Cardiac fibroblast (primary cell): ENCODE results near the gene PRKCD.

Source experiments
- DNase-seq, 2 donors: peaks; one replicate each; pipeline versions ENCODE4 v3.0.0 to v3.0.0-alpha.2; 2010; ENCODE audit warnings: low read depth in 2 of 2
- H3K4me3 ChIP-seq, 2 donors: replicated peaks in 1 of 2; 1 replicate in 1 of 2; 2 replicates in 1 of 2; pipeline ENCODE4 v1.5.1; 2011; ENCODE audit warnings: low read depth in 2 of 2, low read length in 2 of 2, mild to moderate bottlenecking in 2 of 2, moderate library complexity in 1 of 2
- TF ChIP-seq, protein P1 (sequence below): IDR thresholded peaks from one replicate; pipeline ENCODE4 v1.5.1; 2011; ENCODE audit warnings: low read depth, mild to moderate bottlenecking, low read length, inconsistent platforms

PRKCD gene

DNA sequence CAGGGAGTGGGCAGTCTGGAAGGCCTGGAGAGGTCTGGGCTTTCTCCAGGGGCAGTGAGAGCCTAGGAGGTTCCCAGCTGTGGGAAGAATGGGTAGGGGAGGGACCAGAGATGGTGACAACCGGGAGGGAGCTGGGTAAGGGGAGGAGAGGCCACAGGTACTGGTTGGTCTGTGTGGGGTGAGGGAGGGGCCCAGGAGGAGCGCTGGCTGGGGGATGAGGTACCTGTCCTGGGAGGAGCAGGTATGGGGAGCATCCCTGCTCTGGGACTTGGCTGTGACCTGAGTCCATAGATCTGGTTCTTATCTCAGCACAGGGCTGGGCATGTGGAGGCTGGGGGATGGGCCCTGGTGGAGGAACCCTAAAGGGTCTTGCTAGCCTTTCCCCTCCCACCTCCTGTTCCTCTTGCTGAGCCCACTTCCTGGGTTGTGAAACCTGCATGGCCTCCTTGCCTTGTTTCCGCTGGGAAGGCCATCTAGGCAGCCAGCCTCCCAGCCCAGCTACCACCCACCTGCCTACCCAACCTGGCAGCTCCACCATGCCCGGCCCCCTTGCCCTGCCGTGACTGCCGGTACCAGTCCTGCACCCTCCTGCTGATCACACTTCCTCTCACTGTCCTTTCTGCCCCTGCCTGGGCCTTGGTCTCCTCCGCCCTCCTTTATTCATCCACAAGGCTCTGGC, 11.0 kb downstream of the PRKCD start:
- TF ChIP-seq, protein P1, sequence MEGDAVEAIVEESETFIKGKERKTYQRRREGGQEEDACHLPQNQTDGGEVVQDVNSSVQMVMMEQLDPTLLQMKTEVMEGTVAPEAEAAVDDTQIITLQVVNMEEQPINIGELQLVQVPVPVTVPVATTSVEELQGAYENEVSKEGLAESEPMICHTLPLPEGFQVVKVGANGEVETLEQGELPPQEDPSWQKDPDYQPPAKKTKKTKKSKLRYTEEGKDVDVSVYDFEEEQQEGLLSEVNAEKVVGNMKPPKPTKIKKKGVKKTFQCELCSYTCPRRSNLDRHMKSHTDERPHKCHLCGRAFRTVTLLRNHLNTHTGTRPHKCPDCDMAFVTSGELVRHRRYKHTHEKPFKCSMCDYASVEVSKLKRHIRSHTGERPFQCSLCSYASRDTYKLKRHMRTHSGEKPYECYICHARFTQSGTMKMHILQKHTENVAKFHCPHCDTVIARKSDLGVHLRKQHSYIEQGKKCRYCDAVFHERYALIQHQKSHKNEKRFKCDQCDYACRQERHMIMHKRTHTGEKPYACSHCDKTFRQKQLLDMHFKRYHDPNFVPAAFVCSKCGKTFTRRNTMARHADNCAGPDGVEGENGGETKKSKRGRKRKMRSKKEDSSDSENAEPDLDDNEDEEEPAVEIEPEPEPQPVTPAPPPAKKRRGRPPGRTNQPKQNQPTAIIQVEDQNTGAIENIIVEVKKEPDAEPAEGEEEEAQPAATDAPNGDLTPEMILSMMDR: no peak
- no peak overlapping the region for H3K4me3 ChIP-seq
- DNase-seq: no peak

DNA sequence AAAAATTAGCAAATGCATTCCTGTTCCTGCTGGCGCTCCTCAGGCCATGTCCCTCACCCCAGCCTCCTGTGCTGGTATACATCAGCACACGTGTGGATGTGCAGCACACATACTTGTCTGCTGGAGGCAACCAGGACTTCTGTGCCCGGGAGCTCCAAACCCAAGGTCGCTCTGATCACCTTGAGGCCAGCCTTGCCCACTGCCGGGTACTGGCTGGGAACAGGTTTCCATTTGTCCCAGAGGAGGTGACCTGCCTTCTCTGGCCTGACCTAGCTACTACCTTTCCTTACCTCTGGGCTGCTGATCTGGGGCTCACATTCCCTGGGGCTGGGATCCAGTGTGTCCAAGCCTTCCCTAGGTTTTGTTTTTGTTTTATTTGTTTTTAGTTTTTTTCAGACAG, 12.1 kb downstream of the PRKCD start:
- TF ChIP-seq, protein P1: no peak
- no peak overlapping the region for H3K4me3 ChIP-seq
- no peak for DNase-seq

DNA sequence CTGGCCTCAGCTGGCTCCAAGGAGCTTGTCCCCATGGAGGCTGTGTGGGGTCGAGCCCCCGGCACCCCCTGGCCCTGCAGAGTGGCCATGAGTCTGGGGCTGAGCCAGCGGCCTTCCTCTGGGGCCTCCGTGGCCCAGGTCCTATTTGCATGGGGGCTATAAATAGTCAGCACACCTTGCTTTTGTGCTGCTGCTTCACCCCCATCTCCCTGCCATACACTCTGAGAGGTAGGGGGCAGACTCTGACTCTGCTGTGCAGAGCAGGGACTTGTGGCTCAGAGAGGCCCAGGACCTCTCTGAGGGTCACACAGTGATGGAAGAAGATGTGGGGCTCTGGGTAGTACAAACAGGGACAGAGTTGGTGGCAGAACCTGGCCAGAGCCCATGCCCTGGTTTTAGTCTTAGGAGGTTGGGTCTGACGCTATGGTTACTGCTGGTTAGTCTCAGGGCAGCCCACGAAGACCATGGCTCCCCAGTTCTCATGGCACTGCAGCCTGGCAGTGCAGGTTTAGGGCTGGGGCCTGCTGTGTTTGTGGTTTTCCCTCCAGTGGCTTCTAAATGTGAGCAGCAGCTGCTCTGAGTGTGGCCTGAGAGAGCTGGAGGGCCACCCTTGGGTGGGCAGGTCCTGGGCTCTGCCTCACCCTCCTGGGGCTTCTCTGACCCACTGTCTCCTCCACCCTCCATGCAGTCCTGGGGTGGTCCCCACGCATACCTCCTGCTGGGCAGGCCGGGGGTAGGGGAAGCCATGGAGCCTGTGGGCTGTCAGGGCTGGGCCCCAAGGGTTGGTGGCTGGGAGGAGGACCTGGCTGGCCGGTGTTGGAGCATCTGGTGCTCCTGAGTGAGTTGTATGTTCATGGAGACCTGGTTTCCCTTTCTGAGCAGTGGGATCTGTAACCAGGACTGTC, 13.6 kb downstream of the PRKCD start:
- no peak overlapping the region for H3K4me3 ChIP-seq
- TF ChIP-seq, protein P1: no peak
- no peak for DNase-seq

DNA sequence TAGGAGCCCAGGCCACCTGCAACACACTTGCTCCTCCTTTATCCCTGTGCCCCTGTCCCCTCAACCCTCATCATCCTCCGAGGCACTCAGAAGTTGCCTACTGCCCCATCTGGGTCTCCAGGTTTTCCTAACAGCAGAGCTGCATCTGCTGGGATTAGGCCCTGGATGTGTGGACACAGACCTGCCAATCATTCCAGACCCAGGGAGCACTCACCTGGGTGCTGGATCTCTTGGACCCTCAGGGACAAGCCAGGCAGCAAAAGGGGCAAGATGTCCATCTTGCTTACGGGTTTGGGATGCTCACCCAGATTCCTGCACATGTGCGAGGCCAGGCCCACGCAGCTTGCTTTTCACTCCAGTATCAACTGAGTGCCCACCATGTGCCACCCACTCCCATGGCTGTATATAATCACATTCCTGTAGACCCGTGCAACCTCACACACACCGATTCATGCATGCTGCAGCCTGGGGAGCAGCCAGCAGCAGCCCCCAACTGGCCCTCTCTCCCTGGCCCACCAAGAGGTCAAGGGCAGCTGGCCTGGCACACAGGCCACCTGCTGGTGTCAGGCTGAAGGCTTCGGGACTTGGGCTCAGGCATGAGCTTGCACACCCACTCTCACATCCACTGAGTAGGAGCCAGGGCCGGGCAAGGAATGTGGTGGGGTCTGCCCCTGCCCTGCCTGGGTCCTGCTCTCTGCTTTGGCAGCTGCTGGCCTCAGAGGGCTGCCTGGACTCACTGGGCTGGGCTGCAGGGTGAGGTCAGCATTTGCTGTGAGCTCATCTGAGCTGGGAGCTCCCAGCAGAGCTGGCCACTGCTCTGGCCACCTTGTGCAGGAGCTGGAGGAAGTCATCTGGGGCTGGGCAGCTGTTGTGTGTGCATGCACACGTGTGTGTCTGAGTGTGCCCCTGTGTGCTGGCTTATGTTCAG, 14.9 kb downstream of the PRKCD start:
- no peak overlapping the region for H3K4me3 ChIP-seq
- DNase-seq: no peak
- TF ChIP-seq, protein P1: no peak

DNA sequence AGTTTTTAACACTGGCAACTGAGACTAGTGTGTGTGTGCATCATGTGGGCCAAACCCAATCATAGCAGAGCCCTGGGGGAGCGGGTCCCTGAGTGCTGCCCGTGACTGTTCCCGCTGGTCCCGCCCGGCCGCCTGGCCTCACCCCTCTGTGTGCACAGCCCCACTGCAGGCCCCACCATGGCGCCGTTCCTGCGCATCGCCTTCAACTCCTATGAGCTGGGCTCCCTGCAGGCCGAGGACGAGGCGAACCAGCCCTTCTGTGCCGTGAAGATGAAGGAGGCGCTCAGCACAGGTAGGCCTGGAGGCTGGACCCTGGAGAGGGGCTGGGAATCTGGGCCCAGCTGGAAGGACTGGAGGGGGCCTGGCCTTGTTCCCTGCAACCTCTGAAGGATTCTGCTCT, 17.2 kb downstream of the PRKCD start:
- DNase-seq: no peak
- TF ChIP-seq, protein P1: no peak
- no peak overlapping the region for H3K4me3 ChIP-seq

DNA sequence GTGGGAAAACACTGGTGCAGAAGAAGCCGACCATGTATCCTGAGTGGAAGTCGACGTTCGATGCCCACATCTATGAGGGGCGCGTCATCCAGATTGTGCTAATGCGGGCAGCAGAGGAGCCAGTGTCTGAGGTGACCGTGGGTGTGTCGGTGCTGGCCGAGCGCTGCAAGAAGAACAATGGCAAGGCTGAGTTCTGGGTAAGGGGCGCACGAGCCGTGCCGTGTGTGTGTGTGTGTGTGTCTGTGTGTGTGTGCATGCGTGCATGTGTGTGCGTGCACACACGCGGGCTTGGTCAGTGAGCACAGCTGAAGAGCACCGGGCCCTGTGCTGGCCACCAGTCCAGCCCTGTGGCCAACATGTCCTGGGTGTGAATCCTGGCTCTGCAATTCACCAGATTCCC, 18.6 kb downstream of the PRKCD start:
- TF ChIP-seq, protein P1: no peak
- DNase-seq: no peak
- no peak overlapping the region for H3K4me3 ChIP-seq
